ENCODE results near the gene IL12A.

Gene IL12A

DNA sequence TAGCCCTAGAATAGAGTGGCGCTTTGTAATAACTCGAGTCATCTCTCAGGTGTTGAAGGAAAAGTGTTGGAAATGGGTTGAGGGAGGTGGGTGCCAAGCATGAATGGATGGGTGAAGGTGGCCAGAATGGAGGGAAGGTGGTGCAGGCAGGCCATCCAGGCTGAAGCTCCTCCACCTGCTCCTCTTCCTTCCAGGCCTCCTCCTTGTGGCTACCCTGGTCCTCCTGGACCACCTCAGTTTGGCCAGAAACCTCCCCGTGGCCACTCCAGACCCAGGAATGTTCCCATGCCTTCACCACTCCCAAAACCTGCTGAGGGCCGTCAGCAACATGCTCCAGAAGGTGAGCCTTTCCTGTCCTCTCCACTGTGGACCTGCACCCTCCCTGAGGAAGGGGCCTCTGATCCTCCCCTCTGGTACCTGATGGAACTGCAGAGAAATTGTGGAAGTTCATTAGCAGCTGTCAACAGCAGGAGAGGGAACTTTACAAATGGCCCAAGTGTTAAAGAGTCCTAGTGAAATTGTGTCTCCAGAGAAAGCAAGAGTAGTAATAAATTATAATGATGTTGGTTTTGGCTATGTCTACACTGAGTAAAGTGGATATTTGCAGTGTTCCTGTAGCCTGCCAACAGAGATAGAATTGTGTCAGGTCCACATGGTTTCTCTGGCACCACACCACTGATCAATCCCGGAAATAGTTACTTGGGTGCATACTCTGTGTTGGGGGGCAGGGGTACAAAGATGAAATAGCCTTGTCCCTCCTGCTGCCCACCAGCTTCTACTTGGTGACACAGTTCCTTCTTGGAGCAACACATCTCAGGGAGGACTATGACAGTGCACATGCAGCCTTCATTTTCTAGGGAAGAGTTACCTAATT lies 1.6 kb downstream of the IL12A start:
- no peak for DNase-seq (ENCODE audit: low spot score)

DNA sequence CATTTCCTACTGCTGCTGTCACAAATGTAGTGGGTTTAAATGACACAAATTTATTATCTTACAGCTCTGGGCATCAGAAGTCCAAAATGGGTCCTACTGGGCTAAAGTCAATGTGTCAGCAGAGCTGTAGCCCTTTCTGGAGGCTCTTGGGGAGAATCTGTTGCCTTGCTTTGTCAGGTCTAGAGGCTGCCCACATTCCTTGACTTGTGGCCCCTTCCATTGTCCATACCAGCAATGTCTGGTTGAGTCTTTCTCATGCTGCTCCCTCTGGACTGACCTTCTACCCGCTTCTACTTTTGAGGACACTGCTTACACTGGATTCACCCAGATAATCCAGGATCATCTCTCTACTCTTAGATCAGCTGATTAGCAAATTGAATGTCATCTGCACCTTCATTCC lies 3.0 kb downstream of the IL12A start:
- no peak for DNase-seq (ENCODE audit: low spot score)

DNA sequence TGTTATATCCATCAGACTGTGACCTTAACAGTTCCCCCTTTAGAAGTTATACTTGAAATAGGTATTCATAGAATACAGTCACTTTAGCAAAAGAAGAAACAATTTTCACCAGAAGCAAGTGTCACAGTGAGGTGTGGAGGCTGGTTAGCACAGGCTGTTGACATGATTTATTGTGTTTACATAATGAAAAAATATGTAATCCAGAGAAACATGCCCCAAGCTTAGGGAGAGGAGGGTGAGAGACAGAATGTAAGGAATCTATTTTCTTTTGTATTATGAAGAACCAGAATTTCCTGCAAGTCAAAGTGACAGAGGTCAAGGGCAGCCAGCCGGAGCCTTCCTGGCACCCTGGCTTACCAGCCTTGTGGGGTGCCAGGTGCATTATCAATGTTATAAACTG lies 4.0 kb downstream of the IL12A start:
- no peak for DNase-seq (ENCODE audit: low spot score)

DNA sequence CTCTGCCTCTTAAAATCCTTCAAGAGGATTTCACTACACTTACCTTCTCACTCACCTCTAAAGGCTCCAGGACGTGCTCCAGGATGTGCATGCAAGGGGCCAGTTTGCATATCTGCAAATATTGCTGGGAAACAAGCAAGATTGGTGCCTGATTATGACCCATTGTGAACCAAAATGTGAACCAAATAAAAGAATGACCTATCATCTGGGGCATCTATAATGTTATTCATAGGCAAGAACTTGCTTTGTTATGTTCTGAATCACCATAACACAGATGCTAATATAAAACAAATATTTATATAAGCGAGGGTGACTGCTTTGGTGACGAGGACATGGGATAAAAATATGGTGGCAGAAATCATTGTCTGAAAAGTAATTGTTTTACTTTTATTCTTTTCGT lies 5.5 kb downstream of the IL12A start:
- DNase-seq (ENCODE audit: low spot score): no peak

DNA sequence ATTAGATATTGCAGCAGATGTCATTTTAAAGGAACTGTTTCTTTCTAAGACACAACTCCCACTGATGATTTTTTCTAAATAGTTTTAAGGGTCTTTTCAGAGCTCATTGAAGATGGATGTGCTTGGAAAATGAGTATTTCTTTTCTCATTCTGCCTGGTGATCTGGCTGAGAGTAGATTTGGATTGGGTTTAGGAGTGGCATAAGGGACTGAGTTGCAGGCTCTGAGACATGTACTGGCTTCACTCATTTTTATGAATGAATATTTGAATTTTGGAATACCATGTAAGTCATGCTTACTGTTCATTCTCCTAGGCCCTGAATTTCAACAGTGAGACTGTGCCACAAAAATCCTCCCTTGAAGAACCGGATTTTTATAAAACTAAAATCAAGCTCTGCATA lies 6.5 kb downstream of the IL12A start:
- DNase-seq (ENCODE audit: low spot score): no peak

DNA sequence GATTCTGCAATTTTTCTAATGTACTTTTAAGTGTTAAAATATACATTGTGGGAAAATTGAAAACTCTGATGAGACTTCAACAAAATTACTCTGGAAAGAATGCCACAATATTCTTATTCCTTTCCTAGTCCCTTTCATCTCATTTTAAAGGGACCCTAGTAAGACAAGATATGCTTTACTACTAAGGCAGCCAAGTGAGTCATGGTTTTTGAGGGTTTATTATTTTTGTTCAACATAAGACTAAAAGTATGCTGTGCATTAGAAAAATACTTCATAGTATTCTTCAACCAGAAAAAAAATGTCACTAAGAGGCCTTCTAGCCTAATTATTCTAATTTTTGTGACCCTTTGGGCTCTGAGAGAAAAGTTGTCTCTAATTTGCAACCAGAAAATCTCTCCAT lies 7.4 kb downstream of the IL12A start:
- no peak for DNase-seq (ENCODE audit: low spot score)

DNA sequence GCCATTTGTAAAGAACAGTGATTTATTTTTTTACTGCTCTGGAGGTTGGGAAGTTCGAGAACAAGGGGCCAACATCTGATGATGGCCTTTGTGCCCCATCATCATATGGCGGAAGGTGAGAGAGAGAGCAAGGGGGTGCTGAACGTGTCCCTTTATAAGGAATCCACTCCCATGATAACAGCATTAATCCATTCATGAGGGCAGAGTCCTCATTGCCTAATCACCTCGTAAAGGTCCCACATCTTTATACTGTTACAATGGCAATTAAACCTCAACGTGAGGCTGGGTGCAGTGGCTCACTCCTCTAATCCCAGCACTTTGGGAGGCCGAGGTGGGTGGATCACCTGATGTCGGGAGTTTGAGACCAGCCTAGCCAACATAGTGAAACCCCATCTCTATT lies 8.3 kb downstream of the IL12A start:
- DNase-seq (ENCODE audit: low spot score): no peak

DNA sequence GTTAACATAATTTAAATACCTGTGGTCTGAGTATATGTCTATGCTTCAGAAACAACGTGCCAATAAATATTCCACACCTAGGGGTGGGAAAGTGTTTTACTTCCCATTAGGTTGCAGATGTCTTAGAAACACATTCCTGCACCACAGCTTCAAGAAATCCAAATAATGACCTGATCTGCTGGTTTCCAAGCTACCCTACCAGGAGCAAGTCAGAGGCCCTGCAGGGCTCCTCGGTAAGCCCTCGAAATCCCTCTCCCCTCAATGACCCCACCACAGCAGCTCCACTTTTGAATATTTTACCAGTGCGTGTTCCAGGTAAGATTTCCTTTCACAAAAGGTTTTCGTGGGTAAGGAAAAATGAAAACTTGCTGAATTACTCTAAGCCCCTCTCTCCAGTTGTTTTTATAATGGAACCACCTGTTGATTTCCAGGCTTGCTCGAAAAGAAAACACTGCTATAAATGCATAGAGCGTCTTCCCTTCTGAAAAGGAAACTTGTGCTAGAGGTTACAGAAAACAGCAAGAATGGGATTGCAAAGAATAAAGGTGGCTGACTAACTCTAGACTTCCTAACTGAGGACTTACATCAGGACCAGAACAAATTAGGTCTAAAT lies 12.6 kb downstream of the IL12A start:
- no peak for DNase-seq (ENCODE audit: low spot score)

DNA sequence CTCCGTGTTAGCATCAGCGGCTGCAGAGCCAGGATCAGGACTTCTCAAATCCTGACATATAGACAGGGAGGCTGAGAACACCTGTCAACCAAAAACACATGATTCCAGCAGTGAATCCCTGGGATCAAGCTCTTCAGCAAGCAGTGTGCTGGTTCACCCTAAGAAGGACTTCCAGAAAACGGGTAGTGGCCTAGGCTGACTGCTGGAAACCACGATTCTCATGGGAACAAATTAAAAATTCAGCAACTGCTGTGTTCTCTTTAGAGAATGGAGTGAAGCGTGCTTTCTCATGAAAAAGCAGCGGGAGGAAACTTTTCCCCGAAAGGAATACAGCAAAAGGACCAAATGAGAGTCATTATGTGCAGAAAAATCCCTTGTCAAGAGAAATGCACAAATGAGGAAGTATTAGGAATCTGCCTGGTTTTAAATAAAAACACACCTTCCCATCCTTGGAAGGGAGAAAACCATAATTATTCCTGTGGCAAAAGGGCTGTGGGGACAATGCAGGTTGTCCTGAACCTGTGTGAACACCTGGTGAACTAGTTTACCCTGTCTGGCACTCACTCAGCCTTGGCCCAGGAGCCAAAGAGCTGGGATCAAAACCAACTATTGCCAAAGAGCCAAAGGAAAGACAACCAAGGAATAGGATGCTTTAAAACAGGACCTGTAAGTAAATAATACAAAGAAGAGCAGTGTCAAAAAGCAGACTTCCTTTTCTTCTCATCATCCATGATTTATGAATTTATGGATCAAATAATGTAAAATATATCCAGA lies 13.4 kb downstream of the IL12A start:
- DNase-seq (ENCODE audit: low spot score): no peak

DNA sequence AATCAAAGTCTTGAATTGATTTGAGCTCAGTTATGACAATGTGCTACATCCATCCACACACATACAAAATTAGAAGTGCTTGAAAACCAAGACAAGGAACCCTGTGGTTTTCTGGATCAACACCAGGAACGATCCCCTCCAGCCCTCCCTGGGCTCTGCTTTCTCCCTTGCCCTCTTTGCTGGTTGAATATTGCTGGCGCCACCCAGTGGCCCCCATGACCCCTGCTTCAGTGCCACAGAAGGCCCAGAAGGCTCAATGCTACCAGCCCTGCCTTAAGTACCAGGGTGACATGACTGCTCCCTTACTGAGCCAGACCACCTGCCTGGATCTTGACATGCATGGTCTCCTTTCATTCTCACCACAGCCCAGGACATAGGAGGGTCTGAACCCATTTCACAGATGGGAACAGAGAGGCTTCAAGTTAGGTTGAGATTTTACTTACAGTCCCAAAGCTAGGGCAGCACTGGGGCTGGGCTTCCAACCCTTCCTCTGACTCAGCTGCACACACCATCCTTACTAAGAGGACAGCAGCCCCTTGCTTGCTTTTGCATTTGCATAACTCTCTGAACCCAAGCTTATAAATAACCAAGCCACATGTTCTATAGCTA lies 15.0 kb downstream of the IL12A start:
- peak; percentile 57 for DNase-seq (ENCODE audit: low spot score)

DNA sequence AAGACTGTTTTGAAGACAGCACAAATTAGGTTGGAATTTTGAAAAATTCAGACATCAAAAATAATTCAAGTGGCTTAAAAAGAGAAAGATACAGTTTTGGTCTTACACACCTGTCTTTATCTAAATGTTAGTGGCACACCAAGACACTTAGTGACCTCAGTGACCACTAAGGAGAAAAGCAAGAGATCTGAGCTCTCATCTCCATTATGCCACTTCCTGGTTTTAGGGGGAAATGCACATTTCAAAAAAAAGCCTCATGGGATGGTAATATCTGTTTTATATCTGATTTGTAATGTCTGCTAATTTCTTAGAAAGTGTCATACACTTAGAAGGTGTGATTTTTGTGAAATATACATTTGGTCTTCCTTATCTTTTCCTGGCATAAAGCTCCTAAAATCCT lies 16.4 kb downstream of the IL12A start:
- no peak for DNase-seq (ENCODE audit: low spot score)

DNA sequence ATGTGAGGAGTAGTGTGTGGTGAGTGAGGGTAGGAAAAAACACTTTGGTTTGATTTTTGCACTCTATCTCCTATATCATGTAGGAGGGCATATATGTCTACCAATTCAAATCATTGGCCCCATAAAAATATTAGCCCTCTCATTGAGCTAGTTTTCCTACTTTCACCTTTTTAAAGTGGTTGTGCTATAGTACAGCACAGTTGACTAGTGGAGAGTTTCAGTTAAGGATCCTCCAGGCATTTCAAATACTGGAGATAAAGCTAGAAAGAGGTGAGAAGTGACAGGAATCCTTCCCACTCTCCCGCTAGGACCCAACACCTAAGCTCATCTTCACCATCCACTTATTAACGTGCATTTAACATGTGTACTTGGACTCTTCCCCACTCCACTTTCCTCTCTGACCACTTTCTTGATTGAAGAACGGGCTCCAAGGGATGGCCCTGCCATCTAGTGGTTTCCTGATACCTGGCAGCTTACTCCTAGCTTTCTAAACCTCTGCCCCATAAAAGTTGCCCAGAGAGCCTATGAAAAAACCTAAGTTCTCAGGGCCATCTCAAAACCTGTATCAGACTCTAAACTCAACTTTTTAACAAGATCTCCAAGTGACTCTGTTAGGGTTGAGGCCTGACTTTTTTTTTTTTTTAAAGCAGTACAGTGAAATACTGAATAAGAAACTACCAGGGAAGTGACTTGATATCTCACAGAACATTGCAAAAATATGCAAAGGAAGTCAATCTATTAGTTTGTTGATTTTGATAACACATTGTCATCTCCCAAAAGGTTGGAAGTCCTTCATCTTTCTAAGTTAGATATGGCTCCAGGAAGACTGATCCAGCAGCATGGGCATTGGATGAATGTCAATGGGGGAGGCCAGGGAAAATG lies 17.9 kb downstream of the IL12A start:
- DNase-seq (ENCODE audit: low spot score): peak; percentile 75

DNA sequence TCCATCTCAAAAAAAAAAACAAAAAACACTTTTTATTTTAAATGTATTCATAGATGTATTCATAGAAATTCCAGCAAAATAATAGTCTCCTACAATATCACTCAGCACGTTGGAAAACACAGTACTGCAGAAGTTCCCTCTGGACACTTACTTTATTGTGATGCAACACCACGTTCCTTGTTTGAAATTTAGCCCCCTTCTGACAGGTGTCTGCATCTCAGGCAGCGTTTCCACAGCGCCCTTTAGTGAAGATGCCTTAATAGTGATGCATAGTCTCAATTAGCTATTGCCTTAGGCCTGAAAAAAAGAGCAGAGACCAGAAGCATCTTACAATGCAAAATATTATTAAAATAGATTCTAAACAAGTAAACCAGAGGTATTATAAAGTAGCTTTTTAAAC lies 20.3 kb downstream of the IL12A start:
- DNase-seq (ENCODE audit: low spot score): no peak

DNA sequence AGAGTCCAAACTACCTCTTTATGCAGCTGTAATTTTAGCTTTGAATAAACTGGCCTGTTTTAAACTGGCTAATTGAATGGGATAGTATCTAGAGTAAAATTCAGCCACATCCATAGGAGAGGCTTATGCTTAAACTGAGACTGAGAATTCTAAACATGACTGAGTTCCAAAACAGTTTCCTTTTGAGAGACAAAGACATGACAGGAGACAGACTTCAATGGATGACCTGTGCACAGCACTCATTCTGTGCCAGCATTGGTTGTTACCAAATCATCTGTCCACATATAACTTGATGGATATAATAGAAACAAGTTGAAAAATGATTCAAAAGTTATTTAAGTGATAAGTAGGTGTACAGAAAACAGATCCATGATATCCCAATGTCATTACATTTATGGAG lies 20.9 kb downstream of the IL12A start:
- DNase-seq (ENCODE audit: low spot score): no peak

DNA sequence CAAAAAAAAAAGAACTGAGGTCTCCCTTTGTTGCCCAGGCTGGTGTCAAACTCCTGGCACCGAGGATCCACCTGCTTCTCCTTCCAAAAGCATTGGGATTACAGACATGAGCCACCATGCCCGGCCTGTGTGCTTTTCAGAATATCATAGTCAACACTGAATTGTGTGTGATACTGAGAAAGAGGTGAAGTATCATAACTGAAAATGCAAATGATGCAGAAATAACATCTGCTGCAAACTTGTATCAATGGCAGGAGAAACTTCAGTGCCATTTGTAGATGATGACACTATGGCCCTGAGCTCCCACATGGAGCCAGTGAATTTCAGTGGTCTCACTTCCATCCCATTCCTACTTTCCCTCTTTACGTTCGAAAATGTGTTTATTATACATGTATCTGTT lies 21.9 kb downstream of the IL12A start:
- no peak for DNase-seq (ENCODE audit: low spot score)

DNA sequence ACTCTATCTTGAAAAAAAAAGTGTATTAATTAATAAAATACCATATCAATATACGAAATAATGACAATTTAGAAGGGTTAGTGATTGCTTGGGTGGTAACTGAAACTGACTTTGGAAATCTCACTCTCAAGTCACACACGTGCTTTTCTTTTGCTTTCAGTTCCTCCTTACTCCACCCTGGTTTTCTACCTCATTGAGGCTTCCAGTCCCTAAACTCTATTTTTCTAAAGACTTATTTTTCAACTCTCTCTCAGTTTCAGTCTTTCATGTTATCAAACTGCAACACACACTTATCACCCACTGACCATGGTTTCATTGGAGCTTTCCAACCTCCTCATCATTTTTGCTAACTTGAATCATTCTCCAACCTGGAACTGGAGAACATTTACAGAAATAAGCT lies 23.5 kb downstream of the IL12A start:
- DNase-seq (ENCODE audit: low spot score): no peak

DNA sequence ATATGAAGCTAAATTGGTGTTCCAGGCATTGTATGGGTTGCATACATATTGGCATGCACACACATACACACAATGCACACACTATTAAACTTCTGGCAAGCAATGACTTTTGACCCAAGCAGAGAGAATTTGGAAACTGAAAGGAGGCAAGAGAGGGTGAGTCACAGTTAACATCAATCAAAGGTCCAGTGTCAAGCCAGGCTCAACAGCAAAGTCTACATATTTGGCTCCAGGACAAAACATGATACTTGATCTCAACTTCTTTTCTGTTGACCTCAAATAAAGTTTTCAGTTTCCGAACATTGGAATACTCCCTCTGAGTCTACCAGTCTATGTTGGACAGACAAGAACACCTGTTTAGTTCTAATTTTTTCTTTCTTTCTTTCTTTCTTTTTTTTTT lies 28.3 kb downstream of the IL12A start:
- peak; percentile 15 for DNase-seq (ENCODE audit: low spot score)

DNA sequence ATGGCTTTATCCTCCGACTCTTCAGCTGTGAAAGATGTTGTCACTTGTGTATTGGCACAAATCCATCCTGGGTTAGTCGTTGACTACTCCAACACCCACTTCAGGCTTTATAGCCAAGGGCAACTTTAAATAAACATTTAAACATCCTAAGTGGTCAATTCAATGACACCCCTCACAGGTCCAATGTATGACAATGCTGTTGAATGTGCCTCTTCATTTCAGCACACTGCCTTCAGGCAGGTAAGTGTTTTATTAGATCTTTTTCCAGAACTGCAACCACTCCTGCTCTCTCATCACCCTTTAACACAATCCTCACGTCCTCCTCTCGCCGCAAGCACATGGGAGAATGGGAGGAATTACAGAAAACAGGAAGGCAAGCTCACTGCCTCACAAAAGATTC lies 30.3 kb downstream of the IL12A start:
- no peak for DNase-seq (ENCODE audit: low spot score)

DNA sequence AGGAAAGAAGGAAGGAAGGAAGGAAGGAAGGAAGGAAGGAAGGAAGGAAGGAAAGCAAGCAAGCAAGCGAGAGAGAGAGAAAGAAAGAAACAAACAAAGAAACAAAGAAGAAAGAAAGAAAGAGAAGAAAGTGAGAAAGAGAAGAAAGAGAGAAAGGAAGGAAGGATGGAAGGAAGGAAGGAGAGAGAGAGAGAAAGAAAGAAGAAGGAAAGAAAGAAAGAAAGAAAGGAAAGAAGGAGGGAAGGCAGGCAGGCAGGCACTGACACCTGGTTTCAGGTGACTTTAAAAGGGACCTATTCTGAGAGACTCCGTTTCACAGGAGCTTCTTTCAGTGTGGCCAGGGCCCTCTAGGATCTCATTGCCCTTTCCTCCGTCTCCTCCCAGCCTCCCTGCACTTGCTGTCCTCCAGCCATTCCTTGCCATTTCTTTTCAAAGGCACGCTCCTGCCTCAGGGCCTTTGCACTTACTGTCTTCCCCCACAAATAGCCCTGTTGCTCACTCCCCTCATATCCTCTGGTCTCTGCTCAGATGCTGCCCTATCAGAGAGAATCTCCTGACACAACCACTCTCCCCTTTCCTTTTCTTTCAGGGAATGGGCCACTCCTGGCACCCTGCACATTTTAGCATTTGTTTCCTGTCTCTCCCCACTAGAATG lies 31.5 kb downstream of the IL12A start:
- no peak for DNase-seq (ENCODE audit: low spot score)

DNA sequence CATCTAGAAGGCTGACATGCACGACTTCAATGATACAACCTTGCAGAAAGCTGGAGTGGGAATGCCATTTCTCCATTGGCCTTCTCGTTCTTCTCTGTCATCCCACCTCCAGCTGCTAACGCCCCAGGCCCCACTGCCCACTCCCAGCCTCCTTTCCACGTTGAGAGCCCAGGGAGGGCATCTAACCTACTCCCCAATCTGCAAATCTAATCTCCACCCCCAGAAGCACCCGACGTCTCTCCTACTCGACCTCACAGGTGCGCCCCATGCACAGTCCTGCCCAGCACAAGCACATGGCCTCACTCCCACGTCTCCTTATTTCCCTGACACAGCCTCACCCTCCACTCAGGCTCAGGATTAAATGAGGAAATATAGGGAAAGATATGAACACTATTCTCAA lies 33.4 kb downstream of the IL12A start:
- DNase-seq (ENCODE audit: low spot score): no peak

DNA sequence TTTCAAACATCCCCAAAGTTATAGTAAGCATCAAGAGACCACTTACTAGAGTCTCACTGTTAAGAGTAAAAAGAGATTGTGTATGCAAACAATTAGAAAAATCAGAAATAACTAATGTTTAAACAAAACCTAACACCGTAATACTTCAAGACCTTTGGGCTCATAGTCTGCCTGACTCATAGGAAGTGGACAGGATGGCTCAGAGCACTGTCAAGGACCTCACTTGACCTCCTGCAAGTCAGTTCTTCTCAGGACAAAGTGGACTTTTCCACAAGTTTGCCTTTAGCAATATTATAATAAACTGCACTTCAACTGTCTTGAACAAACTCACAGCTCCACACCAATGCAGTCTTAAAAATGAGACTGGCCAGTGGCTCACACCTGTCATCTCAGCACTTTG lies 34.8 kb downstream of the IL12A start:
- no peak for DNase-seq (ENCODE audit: low spot score)

Data from SW480 (cell line).